Glomerular endothelial cell (primary cell): Measurements from ENCODE around the gene SLN. TPM values are rescaled to one million over a fixed set of nuclear protein-coding genes. Genes with fewer than 3 reads are reported as not detected.
"Not testable (repeated sequence)": the region's sequence is repeated elsewhere in the genome, so short reads cannot be mapped to it uniquely, and the experiment has no call there.

ENCODE experiments used
- DNase-seq: peaks from one replicate; pipeline ENCODE4 v3.0.0-alpha.2; 2011; ENCODE audit warnings: low read depth, low spot score; ENCODE audit errors: extremely low read depth
- total RNA-seq: library from RNA; depleted of rRNA; stranded (reverse); fragments of >200 nt; gene quantifications from 2 replicates; pipeline ENCODE4 v1.2.3, GENCODE V29; 2015

SLN gene
- 2.1 TPM in 1 of 2 replicates, not detected in the other for total RNA-seq

DNA sequence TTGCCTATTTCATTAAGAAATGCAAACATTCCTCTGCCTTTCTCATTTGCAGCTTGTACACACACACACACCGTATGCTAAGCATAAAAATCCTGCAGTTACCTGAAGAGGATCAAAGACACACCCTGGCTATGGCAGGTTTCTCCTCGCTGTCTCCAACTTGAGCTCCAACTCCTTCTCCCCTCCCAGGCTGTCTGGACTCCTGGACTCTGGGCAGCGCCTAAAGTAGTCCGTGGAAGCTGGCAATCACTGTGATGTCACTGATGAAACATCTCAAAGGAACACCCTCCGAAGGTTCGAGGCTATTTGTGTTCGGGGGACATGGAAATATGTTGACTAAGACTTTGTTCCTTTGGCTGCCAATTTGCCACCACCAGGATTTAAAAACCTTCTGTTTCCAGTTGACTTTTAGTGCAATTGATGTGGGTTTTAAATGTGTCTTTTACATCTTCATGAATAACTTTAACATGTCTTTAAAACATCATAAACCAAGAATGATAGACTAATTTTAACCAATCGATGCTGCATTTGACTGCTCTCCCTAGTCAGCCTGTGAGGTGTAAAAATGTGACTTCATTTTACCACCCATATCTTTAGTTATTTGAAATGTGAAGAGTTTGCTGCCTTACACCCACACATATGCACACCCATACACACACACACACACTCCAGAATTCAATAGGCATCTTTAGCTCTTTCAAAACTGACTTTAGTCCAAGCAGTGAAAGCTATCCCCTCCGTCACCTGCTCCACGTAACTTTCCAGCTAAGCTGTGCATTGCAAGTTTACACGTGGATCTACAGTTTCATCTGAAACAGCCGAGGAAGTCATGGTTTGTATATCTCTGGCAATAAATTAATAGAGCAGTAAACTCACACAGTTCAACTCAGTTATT, at the start of gene SLN:
Gene SLN, minus strand, starts transcription at position 196 of the 895 bp plus-strand sequence.
- DNase-seq = no peak

DNA sequence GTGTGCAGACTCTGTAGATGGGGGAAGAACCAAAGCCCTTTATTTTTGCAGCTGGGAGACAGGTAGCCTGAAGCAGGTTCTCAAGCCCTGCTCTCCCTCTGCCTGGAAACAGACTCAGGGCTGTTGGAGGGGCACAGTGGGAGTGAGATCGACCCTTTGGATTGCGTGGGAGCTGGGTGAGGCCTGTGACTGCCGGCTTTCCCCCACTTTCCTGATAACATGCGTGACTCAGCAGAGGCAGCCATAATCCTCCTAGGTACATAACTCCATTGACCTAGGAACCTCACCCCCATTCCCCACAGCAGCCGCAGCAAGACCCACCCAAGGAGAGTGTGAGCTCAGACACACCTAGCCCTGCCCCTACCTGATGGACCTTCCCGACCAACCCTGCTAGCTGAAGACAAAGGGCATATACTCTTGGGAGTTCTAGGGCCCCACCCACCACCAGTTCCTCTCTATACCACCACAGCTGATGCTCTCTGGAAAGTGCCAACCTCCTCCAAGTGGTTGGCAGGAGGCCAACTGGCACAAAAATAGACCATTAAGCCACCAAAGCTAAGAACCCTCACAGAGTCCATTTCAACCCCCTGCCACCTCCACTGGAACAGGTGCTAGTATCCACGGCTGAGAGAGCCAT, 47.0 kb upstream of the SLN start:
- DNase-seq = not testable (repeated sequence)

DNA sequence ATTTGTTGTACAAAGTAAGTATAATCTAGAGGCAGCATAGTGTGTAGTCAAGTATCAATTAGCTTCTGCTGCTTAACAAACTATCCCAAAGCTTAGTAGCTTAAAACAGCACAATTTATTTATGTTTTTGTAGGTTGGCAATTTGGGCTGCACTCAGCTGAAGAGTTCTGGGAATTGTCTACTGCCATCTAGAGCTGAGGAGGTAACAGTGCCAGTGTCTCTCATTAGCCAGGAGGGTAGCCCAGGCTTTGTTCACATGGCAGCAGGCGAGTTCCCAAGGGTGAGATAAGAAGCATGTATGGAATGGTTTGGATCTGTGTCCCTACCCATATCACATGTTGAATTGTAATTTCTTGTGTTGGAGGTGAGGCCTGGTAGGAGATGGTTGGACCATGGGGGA, 45.8 kb upstream of the SLN start:
- DNase-seq = no peak

DNA sequence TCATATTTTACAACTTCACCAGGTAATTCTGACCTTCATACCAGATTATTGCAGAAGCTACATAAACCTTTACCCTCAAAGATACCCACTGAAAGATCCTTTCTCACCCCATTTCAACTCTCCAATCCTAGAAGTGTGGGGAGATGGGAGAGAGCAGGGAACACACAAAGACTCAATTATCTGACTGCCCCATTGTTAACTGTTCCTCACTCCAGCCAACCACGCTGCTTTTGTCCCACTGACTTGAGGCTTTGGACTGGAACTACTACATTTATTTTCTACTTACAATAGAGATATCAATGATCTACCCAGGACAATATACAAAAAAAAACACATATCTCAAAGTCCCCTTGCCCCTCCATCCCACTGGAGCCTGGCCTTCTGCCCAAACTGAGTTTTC, 44.7 kb upstream of the SLN start:
- DNase-seq = no peak

DNA sequence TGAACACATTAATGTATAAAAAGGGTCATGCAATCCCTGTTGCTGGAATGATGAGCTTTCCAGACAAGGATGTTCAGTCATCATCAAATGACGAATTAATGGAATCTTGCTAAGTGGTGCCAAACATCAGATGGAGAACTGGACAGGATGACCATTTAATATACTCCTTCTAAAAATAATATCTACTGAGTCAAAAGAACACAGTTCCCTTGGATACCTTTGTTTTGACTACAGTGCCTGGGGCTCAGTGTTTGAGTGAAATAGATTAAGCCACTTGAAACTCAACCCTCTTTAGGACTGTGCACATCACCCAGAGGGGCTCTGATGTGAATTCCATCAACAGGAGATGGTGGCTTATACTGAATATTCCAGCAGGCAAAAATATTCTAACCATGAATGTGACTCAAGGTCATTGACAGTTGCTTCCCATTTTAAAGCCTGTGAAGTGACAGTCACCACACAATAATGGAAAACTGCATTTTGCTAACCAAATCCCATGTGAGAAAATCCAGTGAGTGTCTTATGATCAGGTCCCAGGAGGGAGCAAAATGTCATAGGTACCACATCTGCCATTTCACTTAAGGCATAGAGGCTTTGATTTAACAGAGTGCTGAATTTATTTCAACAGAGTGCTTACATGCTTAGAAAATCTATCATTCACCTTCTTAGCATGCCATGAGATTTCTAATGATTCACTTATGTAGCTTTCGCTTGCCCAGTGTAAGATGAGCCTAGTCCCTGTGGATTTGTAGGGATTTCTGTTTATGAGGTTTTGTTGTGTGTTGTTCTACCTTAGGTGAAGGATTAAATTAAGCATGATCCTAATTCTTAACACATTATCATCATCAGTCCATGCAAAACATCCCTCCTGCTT, 41.3 kb upstream of the SLN start:
- no peak for DNase-seq

DNA sequence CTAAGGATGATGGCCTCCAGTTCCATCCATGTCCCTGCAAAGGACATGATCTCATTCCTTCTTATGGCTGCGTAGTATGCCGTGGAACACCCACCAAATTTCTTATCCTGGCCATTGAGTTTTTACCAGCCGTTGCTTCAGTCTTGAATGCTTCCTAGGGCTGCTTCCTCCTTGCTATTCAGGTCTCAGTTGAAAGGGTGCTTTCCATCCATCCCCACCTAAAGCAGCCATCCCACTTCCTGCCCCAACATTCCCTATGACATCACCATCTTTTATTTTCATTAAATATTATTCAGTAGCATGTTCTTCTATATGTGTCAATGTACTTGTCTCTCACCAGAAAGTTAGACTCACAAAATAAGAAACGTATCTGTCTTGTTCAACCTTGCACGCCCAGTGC, 40.7 kb upstream of the SLN start:
- no peak for DNase-seq

DNA sequence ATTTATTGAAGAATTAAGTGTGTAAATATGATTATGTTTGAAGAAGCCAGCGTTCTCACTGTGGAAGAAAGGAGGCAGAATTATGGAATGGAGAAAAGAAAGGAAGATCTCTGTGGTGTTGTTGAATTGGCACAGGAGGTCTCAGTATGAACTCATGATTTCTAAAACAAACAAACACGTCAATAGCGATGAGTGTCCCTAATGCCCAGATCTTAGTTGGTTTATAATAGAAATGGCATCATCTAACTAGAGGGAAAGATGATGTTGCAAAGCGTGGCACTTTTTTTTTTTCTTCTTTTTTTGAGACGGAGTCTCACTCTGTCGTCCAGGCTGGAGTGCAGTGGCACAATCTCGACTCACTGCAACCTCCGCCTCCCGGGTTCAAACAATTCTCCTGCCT, 39.2 kb upstream of the SLN start:
- no peak for DNase-seq

DNA sequence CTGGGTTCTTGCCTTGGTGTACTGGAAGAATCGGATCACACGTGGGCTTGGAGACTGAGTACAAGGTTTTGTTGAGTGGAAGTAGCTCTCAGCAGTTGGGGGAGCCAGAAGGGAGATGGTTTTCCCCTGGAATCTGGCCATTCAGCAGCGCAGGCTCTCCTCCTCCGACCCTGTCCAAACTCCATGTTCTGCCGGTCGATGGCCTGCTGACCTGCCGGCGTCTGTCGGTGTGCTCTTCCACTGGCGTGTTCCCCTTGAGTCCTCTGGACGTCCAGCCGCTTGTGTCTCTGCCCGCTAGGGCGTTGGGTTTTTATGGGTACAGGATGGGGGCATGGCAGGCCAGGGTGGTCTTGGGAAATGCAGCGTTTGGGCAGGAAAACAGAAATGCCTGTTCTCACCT, 38.5 kb upstream of the SLN start:
- no peak for DNase-seq

DNA sequence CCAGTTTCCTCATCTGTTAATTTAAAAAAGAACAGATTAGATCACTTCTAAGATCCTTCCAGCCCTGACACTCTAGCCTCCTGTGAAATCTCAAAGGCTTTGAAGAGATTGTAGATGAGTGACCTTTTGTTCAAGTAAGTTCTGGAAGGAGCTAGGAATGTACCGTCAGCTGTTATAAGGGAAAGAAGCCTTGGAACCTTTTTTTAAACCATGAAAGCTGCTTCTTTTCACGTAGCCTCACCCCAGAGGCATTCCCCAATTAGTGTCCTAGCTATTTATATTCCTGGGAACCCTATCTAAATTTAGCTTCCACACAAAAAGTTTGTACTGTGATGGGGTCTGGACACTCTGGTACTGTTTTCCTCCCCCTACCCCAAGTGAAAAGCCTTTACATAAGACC, 35.8 kb upstream of the SLN start:
- no peak for DNase-seq

DNA sequence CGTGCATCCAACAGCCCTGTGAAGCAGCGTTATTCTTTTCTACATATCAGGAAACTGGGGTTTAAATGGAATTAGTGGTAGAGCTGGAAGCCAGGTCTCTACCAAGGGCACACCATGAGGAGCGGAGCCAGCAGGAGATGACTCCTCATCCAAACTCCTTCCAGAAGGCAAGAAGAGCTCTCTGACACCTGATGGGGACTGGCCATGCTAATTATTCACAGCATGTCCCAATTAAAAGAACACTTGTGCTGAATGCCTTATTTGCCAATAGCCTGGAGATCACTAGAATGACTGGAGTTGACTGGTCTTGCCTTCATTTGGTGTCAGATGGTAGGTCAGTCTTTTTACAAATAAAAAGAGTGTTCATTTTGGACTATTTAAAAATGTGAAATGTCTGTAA, 32.9 kb upstream of the SLN start:
- no peak for DNase-seq

DNA sequence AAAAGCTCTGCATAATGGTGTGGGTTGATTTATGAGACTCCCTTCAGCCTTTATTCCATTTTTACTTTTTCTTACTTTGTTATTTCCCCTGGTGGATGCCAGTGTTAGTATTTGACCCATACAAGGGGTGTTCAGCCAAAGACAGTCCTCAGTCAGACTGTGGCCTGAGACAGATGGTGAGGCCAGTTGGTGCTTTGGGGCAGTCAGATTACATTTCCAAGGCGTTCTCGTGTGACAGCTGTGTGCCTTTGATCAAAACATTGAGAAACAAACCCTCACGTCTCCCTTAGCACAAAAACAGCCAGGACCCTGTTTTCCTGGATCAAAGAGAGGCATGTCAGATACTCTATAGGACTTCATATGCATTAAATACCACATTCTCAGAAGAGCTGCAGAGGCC, 31.3 kb upstream of the SLN start:
- no peak for DNase-seq

DNA sequence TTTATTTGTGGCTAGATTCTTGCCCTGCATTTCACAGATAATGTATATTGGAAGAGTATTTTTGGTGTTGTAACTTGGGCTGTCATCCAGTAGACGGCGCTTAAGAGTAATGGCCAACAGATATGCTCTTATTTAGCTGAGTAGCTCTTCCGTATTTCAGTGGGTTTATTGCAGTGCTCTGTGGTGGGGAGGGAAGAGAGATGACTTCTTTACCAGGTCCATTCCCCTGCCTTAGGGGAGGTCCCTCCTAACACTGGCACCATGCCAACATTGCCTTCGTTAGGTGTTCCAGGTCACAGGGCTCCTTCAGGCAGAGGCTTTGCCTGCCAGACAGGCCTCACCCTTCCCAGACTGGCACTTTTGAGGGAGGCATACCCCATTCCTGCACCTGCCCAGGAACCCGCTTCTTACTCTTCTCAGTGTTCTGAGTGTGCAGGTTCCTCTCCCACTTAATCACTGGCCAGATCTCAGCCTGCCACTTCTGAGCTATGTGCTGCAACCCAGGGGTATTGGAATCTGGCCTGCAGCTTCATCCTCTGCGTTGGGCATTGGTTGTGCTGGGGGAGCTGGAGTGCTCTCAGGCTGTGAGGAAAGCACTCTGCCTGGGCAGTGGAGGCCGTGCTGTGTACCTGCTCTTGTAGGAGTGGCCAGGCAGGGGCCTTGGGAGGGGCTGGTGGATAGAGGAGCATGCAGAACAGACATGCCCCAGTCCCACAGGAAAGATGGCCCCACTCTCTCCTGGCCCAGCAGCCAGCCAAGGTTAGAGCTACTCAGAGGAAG, 29.4 kb upstream of the SLN start:
- DNase-seq = peak; percentile 18

DNA sequence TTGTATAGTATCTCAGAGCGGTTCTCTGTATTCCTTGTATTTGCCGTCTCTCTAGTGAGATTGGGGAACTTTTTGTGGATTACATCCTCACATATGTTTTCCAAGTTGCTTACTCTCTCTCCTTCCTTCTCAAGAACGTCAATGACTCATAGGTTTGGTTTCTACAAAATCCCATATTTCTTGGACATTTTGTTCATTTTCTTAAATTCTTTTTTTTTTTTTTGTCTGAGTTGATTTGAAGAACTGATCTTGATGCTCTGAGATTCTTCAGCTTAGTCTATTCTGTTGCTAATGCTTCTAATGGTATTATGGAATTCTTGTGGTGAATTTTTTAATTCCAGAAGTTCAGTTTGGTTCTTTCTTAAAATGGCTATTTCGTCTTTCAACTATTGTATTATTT, 28.4 kb upstream of the SLN start:
- no peak for DNase-seq

DNA sequence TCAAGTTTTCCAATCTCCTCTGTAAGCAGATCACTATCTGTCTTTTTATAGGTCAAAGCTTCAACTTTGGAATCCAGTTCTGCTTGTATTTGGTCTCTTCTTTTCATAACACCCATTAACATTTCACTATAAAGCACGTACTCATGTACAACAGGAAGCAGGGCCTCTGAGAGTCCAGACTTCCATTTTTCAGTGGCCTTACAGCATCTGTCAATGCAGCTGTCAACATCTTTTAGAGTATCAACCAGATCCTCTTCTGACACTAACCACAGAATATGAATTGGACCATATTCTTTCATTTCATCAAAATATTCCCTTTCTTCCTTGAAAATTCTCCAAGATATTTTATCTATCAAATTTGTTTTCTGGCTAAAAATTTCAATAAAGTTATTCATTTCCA, 24.7 kb upstream of the SLN start:
- DNase-seq = no peak

DNA sequence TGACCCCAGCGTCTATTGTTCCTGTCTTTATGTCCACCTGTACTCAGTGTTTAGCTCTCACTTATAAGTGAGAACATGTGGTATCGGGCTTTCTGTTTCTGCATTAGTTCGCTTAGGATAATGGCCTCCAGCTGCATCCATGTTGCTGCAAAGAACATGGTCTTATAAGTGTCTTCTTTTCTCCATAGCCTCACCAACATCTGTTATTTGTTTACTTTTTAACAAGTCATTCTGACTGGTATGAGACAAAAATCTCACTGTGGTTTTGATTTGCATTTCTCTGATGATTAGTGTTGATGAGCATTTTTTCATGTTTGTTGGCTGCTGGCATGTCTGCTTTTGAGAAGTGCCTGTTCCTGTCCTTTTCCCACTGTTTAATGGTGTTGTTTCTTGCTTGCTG, 21.7 kb upstream of the SLN start:
- no peak for DNase-seq

DNA sequence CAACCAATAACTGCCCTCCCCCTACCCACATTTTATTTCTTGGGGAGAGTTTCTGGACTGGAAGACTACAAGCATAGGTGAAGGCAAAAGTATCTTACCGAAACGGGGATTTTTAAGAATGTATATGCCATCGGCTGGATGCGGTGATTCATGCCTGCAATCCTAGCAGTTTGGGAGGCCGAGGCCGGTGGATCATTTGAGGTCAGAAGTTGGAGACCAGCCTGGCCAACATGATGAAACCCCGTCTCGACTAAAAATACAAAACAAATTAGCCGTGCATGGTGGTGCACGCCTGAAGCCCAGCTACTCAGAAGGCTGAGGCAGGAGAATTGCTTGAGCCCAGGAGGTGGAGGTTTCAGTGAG, 20.8 kb upstream of the SLN start:
- no peak for DNase-seq

DNA sequence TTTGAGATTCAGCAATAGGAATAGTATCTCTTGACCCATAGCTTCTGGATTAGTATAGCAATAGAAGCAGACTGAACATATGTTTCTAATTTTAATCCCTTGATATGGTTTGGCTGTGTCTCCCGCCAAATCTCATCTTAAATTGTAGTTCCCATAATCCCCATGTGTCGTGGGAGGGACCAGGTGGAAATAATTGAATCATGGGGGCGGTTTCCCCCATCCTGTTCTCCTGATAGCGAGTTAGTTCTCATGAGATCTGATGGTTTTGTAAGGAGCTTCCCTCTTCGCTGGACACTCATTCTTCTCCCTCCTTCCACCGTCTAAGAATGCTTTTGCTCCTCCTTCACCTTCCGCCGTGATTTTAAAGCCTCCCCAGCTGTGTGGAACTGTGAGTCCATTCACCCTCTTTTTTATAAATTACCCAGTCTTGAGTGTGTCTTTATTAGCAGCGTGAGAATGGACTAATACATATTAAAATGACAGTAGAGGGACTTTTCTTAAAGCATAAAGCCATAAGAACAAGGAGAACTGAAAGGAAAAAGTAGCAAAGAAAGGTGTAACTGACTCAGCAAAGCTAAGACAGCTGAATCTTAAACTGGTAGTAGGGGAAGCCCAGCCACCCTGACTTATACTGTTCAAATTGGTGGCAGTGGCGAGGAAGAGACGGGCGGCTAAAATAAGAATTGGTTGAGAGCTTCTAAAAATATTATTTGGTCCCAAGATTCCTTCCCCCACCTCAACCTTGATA, 20.3 kb upstream of the SLN start:
- DNase-seq = no peak

DNA sequence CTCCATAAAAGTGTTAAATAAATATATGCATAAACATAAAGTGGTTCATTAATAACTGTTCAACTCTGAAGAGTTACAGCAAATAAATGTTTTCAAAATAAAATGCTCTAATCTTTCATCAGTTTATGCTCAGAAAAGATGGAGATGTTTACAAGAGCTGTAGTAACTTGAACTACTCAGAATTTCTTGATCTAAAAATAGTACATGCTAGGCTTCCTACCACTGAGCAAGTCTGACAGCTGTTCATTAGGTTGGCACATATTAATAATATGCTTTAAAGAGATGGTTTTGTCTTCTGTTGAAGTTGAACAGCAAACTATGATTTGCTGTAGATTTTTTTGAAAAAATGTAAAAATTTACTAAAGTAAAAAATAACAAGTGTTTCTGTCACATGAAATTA, 10.8 kb upstream of the SLN start:
- no peak for DNase-seq

DNA sequence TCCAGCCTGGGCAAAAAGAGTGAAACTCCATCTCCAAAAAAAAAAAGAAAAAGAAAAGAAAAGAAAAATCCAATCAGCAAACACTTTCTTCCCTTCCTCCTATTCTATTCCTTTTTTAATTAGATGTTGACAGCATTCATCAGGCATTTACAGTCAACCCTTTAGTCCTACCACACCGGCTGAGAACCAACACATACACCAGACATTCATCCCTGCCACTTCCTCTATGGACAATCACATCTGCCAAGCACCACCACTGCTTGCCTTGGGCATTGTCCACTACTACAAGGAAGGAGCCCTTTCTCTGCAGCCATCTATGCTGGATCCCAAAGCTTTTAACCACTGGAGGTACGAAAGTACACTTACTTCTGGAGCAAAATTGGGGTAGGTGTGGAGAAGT, 9.4 kb upstream of the SLN start:
- no peak for DNase-seq

DNA sequence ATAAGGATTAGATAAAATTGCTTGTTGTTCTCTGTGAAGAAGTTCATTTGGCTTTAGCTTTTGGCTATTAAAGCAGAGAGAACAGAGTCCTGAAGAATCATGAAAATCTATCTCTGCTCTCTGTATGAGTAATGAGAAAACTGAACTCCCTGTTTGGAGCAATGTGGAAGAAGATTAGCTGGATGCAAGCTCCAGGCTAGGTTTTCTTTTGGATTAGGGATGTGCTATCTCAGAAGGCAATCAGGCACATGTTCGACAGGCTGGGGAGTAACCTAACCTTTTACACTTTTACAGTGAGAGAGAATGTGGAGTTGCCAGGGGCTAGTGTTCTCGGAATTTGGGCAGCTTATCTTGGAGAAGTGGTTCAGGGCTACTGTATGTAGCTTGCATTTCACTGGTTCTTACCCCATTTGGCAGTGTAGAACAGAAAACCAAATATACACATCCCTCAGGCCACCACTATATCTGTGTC, 8.5 kb upstream of the SLN start:
- no peak for DNase-seq
